Measurements from ENCODE around the gene HIPK2.

DNA sequence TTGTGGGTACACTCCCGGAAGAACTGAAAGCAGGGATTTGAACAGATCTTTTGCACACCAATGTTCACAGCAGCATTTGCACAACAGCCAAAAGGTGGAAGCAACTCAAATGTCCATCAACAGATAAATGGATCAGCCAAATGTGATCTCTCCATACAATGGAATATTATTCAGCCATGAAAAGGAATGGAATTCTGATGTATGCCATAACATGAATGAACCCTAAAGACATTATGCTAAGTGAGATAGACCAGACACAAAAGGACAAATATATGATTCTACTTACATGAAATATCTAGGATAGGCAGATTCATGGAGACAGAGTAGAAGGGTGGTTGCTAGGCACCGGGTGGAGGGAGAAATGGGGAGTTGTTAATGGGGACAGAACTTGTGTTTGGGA, 217.6 kb downstream of the HIPK2 start:
- TF ChIP-seq GATA2 (IDR thresholded peaks at IDR 0.05; ENCODE audit: low read depth, low read length) (no peak), GATA3 (IDR thresholded peaks at IDR 0.05; ENCODE audit: low read depth, low read length) (no peak)
